ENCODE measurements around the gene ABCC2.

- TF ChIP-seq CTCF (IDR thresholded peaks at IDR 0.05) (no peak), POLR2A (IDR thresholded peaks at IDR 0.05) (no peak)
These were observed 25.8 kb downstream of the ABCC2 start for GRCh38 chr10:99808270-99808669.
